SK-N-SH (cell line): Measurements from ENCODE around the gene CD274. TPM values are rescaled to one million over a fixed set of nuclear protein-coding genes. Genes with fewer than 3 reads are reported as not detected.
"Not testable (repeated sequence)": the region's sequence is repeated elsewhere in the genome, so short reads cannot be mapped to it uniquely, and the experiment has no call there.

ENCODE experiments used
- CTCF ChIA-PET: fragments of 300-600, 350-600 bp; formaldehyde crosslinking; extraction: SDS; loops from one replicate; lab custom pipeline; 2021; lab: Yijun Ruan, JAX
- POLR2A ChIA-PET: fragments of 350-600 bp; sonication (Branson Sonifier 250); formaldehyde crosslinking; extraction: SDS; loops from one replicate; lab custom pipeline; 2020; ENCODE audit warnings: antibody characterized with exemption, inconsistent platforms; lab: Yijun Ruan, JAX
- DNase-seq: peaks from one replicate; pipeline ENCODE4 v3.0.0; 2012
- H2AFZ ChIP-seq: fragments of 200-600 bp; sonication (generic); 2 replicates; pipeline ENCODE4 v1.8.1; 2016; ENCODE audit warnings: antibody characterized with exemption, mild to moderate bottlenecking, low read depth
- H3F3A ChIP-seq: fragments of 200-600 bp; sonication (generic); replicated peaks from 2 replicates; pipeline ENCODE3; 2016; ENCODE audit warnings: antibody characterized with exemption, mild to moderate bottlenecking; ENCODE audit not compliant: insufficient read depth
- H3K27ac ChIP-seq, 2 experiments: fragments of 200-500 bp in 1 of 2; fragments of 200-600 bp in 1 of 2; sonication (Bioruptor generic) in 1 of 2; sonication (generic), shearing (Covaris generic) in 1 of 2; 2 replicates each; pipeline versions ENCODE4 v1.5.1 to v1.6.1; 2014 to 2016; ENCODE audit warnings: low read depth in 2 of 2, inconsistent platforms in 1 of 2, low read length in 1 of 2, mild to moderate bottlenecking in 1 of 2, mixed read lengths in 1 of 2
- H3K27me3 ChIP-seq: fragments of 200-600 bp; sonication (generic), shearing (Covaris generic); 2 replicates; pipeline ENCODE4 v1.6.1; 2016; ENCODE audit warnings: mixed run types; ENCODE audit not compliant: insufficient read depth
- H3K36me3 ChIP-seq, 2 experiments: fragments of 200-500 bp in 1 of 2; fragments of 200-600 bp in 1 of 2; sonication (Bioruptor generic) in 1 of 2; sonication (generic) in 1 of 2; replicated peaks in 1 of 2; 2 replicates each; pipeline versions ENCODE3 to v1.5.1; 2014 to 2016; ENCODE audit warnings: low read length in 1 of 2, mild to moderate bottlenecking in 1 of 2; ENCODE audit not compliant: insufficient read depth in 2 of 2, control insufficient read depth in 1 of 2
- H3K4me1 ChIP-seq, 2 experiments: fragments of 200-500 bp in 1 of 2; fragments of 200-600 bp in 1 of 2; sonication (Bioruptor generic) in 1 of 2; sonication (generic), shearing (Covaris generic) in 1 of 2; 2 replicates each; pipeline versions ENCODE4 v1.5.1 to v1.6.1; 2014 to 2016; ENCODE audit warnings: low read depth in 1 of 2, low read length in 1 of 2, mixed run types in 1 of 2; ENCODE audit not compliant: insufficient read depth in 2 of 2, control insufficient read depth in 1 of 2
- H3K4me2 ChIP-seq: fragments of 200-600 bp; sonication (generic), shearing (Covaris generic); 2 replicates; pipeline ENCODE4 v1.6.1; 2017; ENCODE audit warnings: mixed run types
- H3K4me3 ChIP-seq, 2 experiments: fragments of 200-500 bp in 1 of 2; fragments of 200-600 bp in 1 of 2; sonication (Bioruptor generic) in 1 of 2; sonication (generic), shearing (Covaris generic) in 1 of 2; 2 replicates each; pipeline versions ENCODE4 v1.5.1 to v1.8.1; 2014 to 2016; ENCODE audit warnings: low read depth in 2 of 2, inconsistent platforms in 1 of 2, low read length in 1 of 2, mild to moderate bottlenecking in 1 of 2, mixed read lengths in 1 of 2, moderate library complexity in 1 of 2
- H3K79me2 ChIP-seq: fragments of 200-600 bp; sonication (generic); 2 replicates; pipeline ENCODE4 v1.8.1; 2017; ENCODE audit warnings: mild to moderate bottlenecking; ENCODE audit not compliant: insufficient read depth
- H3K9ac ChIP-seq: fragments of 200-600 bp; sonication (generic); 2 replicates; pipeline ENCODE4 v1.6.1; 2017; ENCODE audit warnings: mixed run types
- H3K9me2 ChIP-seq: fragments of 200-600 bp; sonication (generic); 2 replicates; pipeline ENCODE4 v1.6.1; 2017; ENCODE audit warnings: mixed run types
- H3K9me3 ChIP-seq: fragments of 200-600 bp; sonication (generic); 2 replicates; pipeline ENCODE4 v1.6.1; 2017; ENCODE audit warnings: mixed run types, mild to moderate bottlenecking, moderate library complexity
- H4K20me1 ChIP-seq: fragments of 200-600 bp; sonication (generic); 2 replicates; pipeline ENCODE4 v1.6.1; 2017; ENCODE audit warnings: mild to moderate bottlenecking, mixed run types; ENCODE audit not compliant: insufficient read depth
- GABPA ChIP-seq: IDR thresholded peaks from 2 replicates; pipeline ENCODE4 v1.4.0; 2012; ENCODE audit warnings: low read depth, mild to moderate bottlenecking
- JUND ChIP-seq: IDR thresholded peaks from 2 replicates; pipeline ENCODE4 v1.4.0; 2012
- NRF1 ChIP-seq: IDR thresholded peaks from 2 replicates; pipeline ENCODE4 v1.6.1; 2012; ENCODE audit warnings: low read depth, mild to moderate bottlenecking, low read length
- POLR2AphosphoS5 ChIP-seq: IDR thresholded peaks from 2 replicates; pipeline ENCODE4 v1.6.1; 2012; ENCODE audit warnings: low read depth, low read length
- SMC3 ChIP-seq: IDR thresholded peaks from 2 replicates; pipeline ENCODE4 v1.6.1; 2012; ENCODE audit warnings: low read depth, low read length, improper control_type of control experiment
- TEAD4 ChIP-seq: IDR thresholded peaks from 2 replicates; pipeline ENCODE4 v1.4.0; 2012; ENCODE audit warnings: mild to moderate bottlenecking, borderline replicate concordance; ENCODE audit not compliant: insufficient read depth
- YY1 ChIP-seq: IDR thresholded peaks from 2 replicates; pipeline ENCODE4 v1.4.0; 2012; ENCODE audit warnings: low read depth, mild to moderate bottlenecking
- WGBS: methylation state at CpG from one replicate; pipeline ENCODE4 v1.1.6; 2017; ENCODE audit warnings: low lambda C conversion rate; 5-methylcytosine and 5-hydroxymethylcytosine counted together
- polyA plus RNA-seq, 3 experiments: library from polyadenylated mRNA; depleted of rRNA; stranded (reverse); fragments of >200 nt; gene quantifications; 2 replicates each; pipeline ENCODE4 v1.2.3, GENCODE V29; 2012
- TF ChIP-seq, protein P1 (sequence below): fragments of 150-350 bp; IDR thresholded peaks from 2 replicates; pipeline ENCODE4 v1.6.1; 2017; ENCODE audit warnings: antibody characterized with exemption, low read length, low read depth, borderline replicate concordance
- TF ChIP-seq, protein P2 (sequence below): fragments of 150-350 bp; IDR thresholded peaks from 2 replicates; pipeline ENCODE4 v1.6.1; 2016; ENCODE audit warnings: mild to moderate bottlenecking, low read depth, low read length

CD274 gene
- polyA plus RNA-seq, 1 of the 3 experiments (the other 2 are of a cell fraction): 25.8 TPM

DNA sequence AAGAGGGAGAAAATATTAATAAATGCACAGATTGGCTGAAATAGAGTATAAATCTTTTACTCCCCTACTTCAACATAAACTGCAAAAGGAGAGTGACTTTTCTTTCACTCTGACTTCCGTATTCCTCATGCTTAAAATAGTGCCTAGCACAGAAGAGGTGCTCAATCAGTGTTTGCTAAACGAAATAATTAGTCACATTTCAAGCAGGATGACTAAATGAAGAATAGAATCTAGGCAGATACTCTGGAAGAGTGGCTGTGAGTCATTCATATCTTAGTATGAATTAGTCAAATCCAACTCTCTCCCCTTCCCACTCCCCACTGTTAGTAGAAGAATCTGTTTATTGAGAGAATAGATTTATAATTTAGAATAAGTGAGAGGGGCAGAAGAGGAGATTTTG lies 4.8 kb downstream of the CD274 start (continued):
- TF ChIP-seq SMC3: no peak
- TF ChIP-seq, all 33 proteins: peak for 6

DNA sequence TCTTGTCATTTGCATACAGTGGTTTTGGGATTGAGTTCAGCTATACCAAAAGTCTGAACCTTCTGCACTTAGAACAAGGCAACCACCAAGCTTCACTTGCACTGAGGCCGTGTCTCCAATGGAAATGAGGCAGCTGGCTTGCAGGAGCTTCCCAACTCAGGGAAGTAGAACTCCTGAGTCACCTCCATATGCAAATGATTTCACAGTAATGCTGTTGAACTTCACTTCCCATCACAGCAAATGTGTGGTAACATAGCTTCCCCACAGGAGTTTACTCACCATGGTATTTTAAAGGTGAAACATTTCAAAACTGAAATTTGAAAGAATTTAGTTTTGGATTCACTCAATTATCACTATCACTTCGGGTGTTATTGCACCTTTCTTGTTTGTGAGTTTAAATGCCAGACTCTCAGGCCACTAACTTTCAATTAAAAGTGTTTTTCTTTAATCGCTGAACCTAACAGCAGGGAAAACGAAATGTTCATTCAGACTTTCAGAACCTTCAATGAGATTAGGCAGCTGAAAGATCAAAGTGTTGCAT lies 9.0 kb downstream of the CD274 start:
- H3K4me1 ChIP-seq: peaks cover 0 to 6% of the 10 kb centered on the region in 2 experiments; a peak in 3 of 4 replicates
- POLR2A ChIA-PET: no interaction called here
- CTCF ChIA-PET: no interaction called here
- H3K4me3 ChIP-seq: no peak overlapping the region
- H3K9me2 ChIP-seq: no peaks in the 10 kb centered on the region
- TF ChIP-seq, protein P1, sequence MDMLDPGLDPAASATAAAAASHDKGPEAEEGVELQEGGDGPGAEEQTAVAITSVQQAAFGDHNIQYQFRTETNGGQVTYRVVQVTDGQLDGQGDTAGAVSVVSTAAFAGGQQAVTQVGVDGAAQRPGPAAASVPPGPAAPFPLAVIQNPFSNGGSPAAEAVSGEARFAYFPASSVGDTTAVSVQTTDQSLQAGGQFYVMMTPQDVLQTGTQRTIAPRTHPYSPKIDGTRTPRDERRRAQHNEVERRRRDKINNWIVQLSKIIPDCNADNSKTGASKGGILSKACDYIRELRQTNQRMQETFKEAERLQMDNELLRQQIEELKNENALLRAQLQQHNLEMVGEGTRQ: no peak
- TF ChIP-seq NRF1 (no peak), GABPA (no peak), TEAD4 (no peak), YY1 (no peak), JUND (no peak)
- TF ChIP-seq, protein P2, sequence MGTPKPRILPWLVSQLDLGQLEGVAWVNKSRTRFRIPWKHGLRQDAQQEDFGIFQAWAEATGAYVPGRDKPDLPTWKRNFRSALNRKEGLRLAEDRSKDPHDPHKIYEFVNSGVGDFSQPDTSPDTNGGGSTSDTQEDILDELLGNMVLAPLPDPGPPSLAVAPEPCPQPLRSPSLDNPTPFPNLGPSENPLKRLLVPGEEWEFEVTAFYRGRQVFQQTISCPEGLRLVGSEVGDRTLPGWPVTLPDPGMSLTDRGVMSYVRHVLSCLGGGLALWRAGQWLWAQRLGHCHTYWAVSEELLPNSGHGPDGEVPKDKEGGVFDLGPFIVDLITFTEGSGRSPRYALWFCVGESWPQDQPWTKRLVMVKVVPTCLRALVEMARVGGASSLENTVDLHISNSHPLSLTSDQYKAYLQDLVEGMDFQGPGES: no peak
- 95% methylated on average over 4 of the region's 4 CpGs for WGBS
- no peak overlapping the region for H3K27ac ChIP-seq
- no peaks in the 10 kb centered on the region for H3K9me3 ChIP-seq
- peaks cover 84% of the 10 kb centered on the region for H3K79me2 ChIP-seq
- H2AFZ ChIP-seq: no peak overlapping the region
- no peaks in the 10 kb centered on the region for H3K27me3 ChIP-seq
- H4K20me1 ChIP-seq: no peaks in the 10 kb centered on the region
- no peak overlapping the region for H3K9ac ChIP-seq
- no peak overlapping the region for H3K4me2 ChIP-seq
- peaks cover 41 to 84% of the 10 kb centered on the region in 2 experiments for H3K36me3 ChIP-seq
- no peak for DNase-seq
- H3F3A ChIP-seq: peaks cover 14% of the 10 kb centered on the region

DNA sequence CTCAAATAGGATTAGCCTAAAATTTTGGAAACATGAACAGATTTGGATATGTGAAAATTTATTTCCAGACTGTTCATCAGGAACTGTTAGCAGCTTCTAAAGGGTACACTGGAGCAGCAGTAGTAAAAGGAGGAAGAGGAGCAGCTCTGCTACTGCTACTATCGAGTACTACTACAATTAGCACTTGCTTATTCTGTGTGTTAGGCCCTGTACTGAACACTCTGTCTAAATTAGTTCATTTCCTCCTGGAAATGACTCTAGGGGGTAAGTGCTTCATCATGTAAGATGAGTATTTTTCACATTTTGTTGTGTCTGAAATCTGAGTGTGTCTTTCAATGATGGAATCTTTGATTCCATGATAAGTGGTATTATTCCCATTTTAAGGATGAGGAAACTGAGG lies 9.8 kb downstream of the CD274 start:
- ChIA-PET POLR2A (no interaction called here), CTCF (interaction anchor here (1.2 kb wide), 1 partner anchor 8 kb away, joined by 3 read pairs; no protein-coding TSS in a partner anchor)
- Histone ChIP-seq H4K20me1 (no peaks in the 10 kb centered on the region), H3K4me1 (peaks cover 0 to 6% of the 10 kb centered on the region in 2 experiments; a peak in 2 of 4 replicates), H3K9me3 (no peaks in the 10 kb centered on the region), H3K4me3 (no peak overlapping the region), H3K4me2 (no peak overlapping the region), H3K36me3 (peaks cover 41 to 90% of the 10 kb centered on the region in 2 experiments), H3K79me2 (peaks cover 76% of the 10 kb centered on the region), H3F3A (peaks cover 7% of the 10 kb centered on the region), H3K9ac (no peak overlapping the region), H3K27ac (no peak overlapping the region), H3K27me3 (no peaks in the 10 kb centered on the region), H3K9me2 (no peaks in the 10 kb centered on the region), H2AFZ (no peak overlapping the region)
- 100% methylated on average over 1 of the region's 1 CpG for WGBS
- DNase-seq: no peak
- no peak; the same call in 1 of the 2 replicates for TF ChIP-seq POLR2AphosphoS5
- TF ChIP-seq, all 33 proteins: peak for 0

DNA sequence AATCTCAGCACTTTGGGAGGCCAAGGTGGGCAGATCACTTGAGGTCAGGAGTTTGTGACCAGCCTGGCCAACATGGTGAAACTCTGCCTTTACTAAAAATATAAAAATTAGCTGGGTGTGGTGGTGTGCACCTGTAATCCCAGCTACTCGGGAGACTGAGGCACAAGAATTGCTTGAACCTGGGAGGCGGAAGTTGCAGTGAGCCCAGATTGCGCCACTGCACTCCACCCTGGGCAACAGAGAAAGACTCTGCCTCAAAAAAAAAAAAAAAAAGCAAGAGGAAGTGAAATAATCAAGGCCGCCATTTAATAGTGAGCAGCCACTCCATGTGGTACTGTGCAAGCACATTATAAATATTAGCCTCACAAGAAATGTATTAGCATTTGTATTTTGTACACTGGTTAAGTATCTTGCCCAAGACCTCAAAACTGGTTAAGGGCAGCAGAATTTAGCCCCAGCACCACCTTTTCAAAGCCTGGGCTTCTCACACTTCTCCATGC lies 14.5 kb downstream of the CD274 start:
- H3K27me3 ChIP-seq, H3K9me3 ChIP-seq, H3K9ac ChIP-seq, DNase-seq, H3K4me3 ChIP-seq, POLR2A ChIA-PET, H2AFZ ChIP-seq, H3K4me2 ChIP-seq, H3K4me1 ChIP-seq, H3K9me2 ChIP-seq, H3K27ac ChIP-seq, H4K20me1 ChIP-seq: not testable (repeated sequence)
- peaks cover 37 to 83% of the 10 kb centered on the region in 2 experiments for H3K36me3 ChIP-seq
- CTCF ChIA-PET: interaction anchor here (1.0 to 1.3 kb wide), 2 partner anchors 23 to 135 kb away, joined by 3 to 4 read pairs; no protein-coding TSS in a partner anchor
- H3K79me2 ChIP-seq: peaks cover 29% of the 10 kb centered on the region
- H3F3A ChIP-seq: peaks cover 32% of the 10 kb centered on the region
- WGBS: 96% methylated on average over 4 of the region's 4 CpGs
